RWPE2 (cell line): ENCODE data around the gene PCGF3.

Experiments
- ATAC-seq: fragments of 200-7000 bp; cut with Tn5 transposase; 3 replicates; pipeline ENCODE4 v1.9.1; 2021; ENCODE audit warnings: low read depth
- DNase-seq: peaks from one replicate; pipeline ENCODE4 v3.0.0-alpha.2; 2020; ENCODE audit warnings: low spot score
- H3K27ac ChIP-seq: fragments of 450-650 bp; 2 replicates; pipeline ENCODE4 v1.5.1; 2017; ENCODE audit warnings: mild to moderate bottlenecking; ENCODE audit not compliant: poor library complexity, severe bottlenecking
- H3K27me3 ChIP-seq: fragments of 250-450 bp; sonication (Bioruptor Pico); 2 replicates; pipeline ENCODE4 v1.5.1; 2021; ENCODE audit warnings: mild to moderate bottlenecking, moderate library complexity; ENCODE audit not compliant: insufficient read depth, poor library complexity, severe bottlenecking
- H3K36me3 ChIP-seq: fragments of 250-450 bp; sonication (Bioruptor Pico); 2 replicates; pipeline ENCODE4 v1.5.1; 2020; ENCODE audit warnings: low read depth, mild to moderate bottlenecking, moderate library complexity
- H3K4me1 ChIP-seq: fragments of 250-450 bp; sonication (Bioruptor Pico); 2 replicates; pipeline ENCODE4 v1.5.1; 2021; ENCODE audit warnings: mild to moderate bottlenecking, moderate library complexity; ENCODE audit not compliant: insufficient read depth, poor library complexity, severe bottlenecking
- H3K4me3 ChIP-seq: fragments of 250-450 bp; sonication (Bioruptor Pico); 2 replicates; pipeline ENCODE4 v1.5.1; 2021; ENCODE audit warnings: mild to moderate bottlenecking, moderate library complexity; ENCODE audit not compliant: severe bottlenecking
- H3K9me3 ChIP-seq: fragments of 250-450 bp; sonication (Bioruptor Pico); 2 replicates; pipeline ENCODE4 v1.5.1; 2021; ENCODE audit warnings: mild to moderate bottlenecking, moderate library complexity; ENCODE audit not compliant: severe bottlenecking
- TF ChIP-seq, protein P1 (sequence below): fragments of 450-650 bp; IDR thresholded peaks from one replicate; pipeline ENCODE4 v1.5.1; 2017; ENCODE audit warnings: mild to moderate bottlenecking, moderate library complexity; ENCODE audit not compliant: poor library complexity, severe bottlenecking

The PCGF3 gene

DNA sequence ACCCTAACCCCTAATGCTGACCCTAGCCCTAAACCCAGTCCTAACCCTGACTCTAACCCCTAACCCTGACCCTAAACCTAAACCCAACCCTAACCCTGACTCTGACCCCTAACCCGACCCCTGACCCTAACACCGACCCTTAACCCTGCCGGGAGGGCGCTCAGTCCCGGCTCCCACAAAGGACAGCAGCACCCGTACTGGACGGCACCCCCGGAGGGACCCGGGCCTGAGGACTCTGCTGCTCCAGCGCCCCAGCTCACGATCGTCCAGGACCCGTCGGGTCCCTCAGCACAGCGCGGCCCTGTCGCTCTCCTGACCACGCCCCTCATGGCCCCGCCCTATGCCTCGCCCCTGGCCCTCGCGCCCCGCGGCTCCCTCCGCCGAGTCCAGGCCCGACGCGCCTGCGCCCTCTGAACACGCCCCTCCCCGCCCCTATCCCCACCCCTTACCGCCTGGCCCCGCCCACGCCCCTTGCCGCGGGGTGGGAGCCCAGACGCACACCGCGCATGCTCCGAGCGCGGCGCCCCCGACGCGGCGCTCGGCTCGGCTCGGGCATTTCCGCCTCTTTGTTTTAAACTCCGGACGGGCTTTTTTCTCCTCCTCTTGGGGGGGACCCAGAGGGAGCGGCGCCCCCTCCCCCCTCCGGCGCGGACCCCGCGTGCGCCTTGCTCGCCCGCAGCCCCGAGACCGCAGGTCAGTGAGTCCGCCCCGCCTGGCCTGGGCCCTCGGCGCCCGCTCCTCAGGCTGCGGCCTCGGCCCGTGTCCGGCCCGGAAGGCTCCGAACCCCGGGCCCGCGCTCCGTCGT lies at the start of gene PCGF3:
TSS of gene PCGF3 (plus strand) at position 555 of the 805 bp plus-strand sequence. CDS start 27,849 bp downstream, outside the sequence.
- peak; percentile 93 for ATAC-seq
- Histone ChIP-seq H3K27ac (peak within 1 kb of the TSS; percentile 57), H3K4me1 (no peaks in the 10 kb centered on the region)

DNA sequence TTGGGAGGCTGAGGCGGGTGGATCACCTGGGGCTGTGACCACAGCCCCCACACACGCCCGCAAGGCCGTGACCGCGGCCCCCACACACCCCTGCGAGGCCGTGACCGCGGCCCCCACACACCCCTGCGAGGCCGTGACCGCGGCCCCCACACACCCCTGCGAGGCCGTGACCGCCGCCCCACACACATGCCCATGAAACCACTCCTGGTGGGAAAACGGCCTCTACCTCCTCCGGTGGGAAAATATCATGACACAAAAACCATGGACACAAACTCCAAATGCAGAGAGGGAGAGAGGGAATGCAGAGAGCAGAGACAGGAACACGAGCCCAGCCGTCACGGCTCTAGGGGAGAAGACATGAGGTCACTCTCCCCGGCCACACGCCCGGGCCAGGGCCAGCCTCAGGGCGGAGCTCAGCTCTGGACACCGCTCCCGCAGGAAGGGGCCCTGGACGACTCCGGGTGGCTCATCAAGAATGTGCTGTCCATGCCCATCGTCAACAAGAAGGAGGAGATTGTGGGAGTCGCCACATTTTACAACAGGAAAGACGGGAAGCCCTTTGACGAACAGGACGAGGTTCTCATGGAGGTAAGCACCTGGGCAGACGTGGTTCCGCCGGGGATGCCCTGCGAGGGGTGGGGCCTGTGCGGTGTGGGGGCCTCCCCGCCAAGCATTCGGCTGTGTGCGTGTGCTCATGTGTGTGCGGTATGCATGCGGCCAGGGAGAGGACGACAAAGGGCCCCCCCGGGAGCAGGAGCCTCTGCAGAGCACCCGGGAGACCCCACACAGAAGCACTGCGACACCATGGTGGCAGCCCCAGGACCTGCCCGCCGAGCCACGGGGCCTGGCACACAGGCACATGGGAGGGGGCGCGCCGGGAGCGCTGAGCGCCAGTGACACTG lies 48.9 kb upstream of the PCGF3 start:
- H3K9me3 ChIP-seq: no peaks in the 10 kb centered on the region
- H3K27ac ChIP-seq: no peak overlapping the region
- DNase-seq: peak; percentile 54
- peak; percentile 22; the same call in 2 of the 3 replicates for ATAC-seq
- H3K27me3 ChIP-seq: no peaks in the 10 kb centered on the region
- H3K4me3 ChIP-seq: no peak overlapping the region
- TF ChIP-seq, protein P1, sequence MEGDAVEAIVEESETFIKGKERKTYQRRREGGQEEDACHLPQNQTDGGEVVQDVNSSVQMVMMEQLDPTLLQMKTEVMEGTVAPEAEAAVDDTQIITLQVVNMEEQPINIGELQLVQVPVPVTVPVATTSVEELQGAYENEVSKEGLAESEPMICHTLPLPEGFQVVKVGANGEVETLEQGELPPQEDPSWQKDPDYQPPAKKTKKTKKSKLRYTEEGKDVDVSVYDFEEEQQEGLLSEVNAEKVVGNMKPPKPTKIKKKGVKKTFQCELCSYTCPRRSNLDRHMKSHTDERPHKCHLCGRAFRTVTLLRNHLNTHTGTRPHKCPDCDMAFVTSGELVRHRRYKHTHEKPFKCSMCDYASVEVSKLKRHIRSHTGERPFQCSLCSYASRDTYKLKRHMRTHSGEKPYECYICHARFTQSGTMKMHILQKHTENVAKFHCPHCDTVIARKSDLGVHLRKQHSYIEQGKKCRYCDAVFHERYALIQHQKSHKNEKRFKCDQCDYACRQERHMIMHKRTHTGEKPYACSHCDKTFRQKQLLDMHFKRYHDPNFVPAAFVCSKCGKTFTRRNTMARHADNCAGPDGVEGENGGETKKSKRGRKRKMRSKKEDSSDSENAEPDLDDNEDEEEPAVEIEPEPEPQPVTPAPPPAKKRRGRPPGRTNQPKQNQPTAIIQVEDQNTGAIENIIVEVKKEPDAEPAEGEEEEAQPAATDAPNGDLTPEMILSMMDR: no peak
- H3K4me1 ChIP-seq: no peaks in the 10 kb centered on the region
- H3K36me3 ChIP-seq: no peaks in the 10 kb centered on the region

More for the DNA sequence above, at the start of gene PCGF3:
- Histone ChIP-seq H3K9me3 (no peaks in the 10 kb centered on the region), H3K4me3 (peak within 1 kb of the TSS; percentile 97), H3K36me3 (peaks cover 9% of the 10 kb centered on the region; the same call in 1 of the 2 replicates), H3K27me3 (no peaks in the 10 kb centered on the region)
- TF ChIP-seq, protein P1: no peak
- DNase-seq: peak; percentile 92

DNA sequence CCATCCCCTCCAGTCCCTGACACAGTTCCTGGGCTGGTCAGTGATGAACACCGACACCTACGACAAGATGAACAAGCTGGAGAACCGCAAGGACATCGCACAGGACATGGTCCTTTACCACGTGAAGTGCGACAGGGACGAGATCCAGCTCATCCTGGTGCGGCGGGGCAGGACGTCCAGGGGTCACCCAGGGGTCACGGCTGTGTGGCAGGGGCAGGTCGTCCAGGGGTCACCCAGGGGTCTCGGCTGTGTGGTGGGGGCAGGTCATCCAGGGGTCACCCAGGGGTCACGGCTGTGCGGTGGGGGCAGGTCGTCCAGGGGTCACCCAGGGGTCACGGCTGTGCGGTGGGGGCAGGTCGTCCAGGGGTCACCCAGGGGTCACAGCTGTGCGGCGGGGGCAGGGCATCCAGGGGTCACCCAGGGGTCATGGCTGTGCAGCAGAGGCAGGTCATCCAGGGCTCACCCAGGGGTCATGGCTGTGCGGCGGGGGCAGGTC lies 48.2 kb upstream of the PCGF3 start:
- ATAC-seq (no peak), DNase-seq (peak; percentile 54)
- no peak overlapping the region for H3K4me3 ChIP-seq
- no peaks in the 10 kb centered on the region for H3K36me3 ChIP-seq
- H3K27me3 ChIP-seq: no peaks in the 10 kb centered on the region
- no peaks in the 10 kb centered on the region for H3K9me3 ChIP-seq
- H3K4me1 ChIP-seq: no peaks in the 10 kb centered on the region
- H3K27ac ChIP-seq: no peak overlapping the region
- TF ChIP-seq, protein P1: no peak

- Histone ChIP-seq H3K27me3 (no peaks in the 10 kb centered on the region), H3K4me1 (no peaks in the 10 kb centered on the region), H3K36me3 (no peaks in the 10 kb centered on the region), H3K9me3 (no peaks in the 10 kb centered on the region), H3K27ac (no peak overlapping the region), H3K4me3 (no peak overlapping the region)
- no peak for ATAC-seq
- TF ChIP-seq, protein P1: no peak
- peak; percentile 54 for DNase-seq
Measured at GRCh38 chr4:657834-658667, 47.6 kb upstream of the PCGF3 start.
